Fibroblast of lung (primary cell): Measurements from ENCODE around the gene FGF18. TPM values are rescaled to one million over a fixed set of nuclear protein-coding genes. Genes with fewer than 3 reads are reported as not detected.

Experiments
- DNase-seq, 2 donors: peaks; one replicate each; pipeline versions ENCODE4 v3.0.0 to v3.0.0-alpha.2; 2010; ENCODE audit warnings: low read depth in 2 of 2
- H2AFZ ChIP-seq: 2 replicates; pipeline ENCODE4 v1.5.1; 2012; ENCODE audit warnings: low read length, control low read depth, inconsistent platforms
- H3K27ac ChIP-seq: 2 replicates; pipeline ENCODE4 v1.5.1; 2011; ENCODE audit warnings: low read length, control low read depth; ENCODE audit not compliant: insufficient read depth
- H3K27me3 ChIP-seq: 2 replicates; pipeline ENCODE4 v1.5.1; 2011; ENCODE audit warnings: mild to moderate bottlenecking, low read length; ENCODE audit not compliant: control insufficient read depth, insufficient read depth
- H3K36me3 ChIP-seq: 2 replicates; pipeline ENCODE4 v1.5.1; 2011; ENCODE audit warnings: low read length; ENCODE audit not compliant: control insufficient read depth, insufficient read depth
- H3K4me1 ChIP-seq: 2 replicates; pipeline ENCODE4 v1.5.1; 2011; ENCODE audit warnings: low read length; ENCODE audit not compliant: control insufficient read depth, insufficient read depth; ENCODE audit errors: extremely low read depth
- H3K4me2 ChIP-seq: 2 replicates; pipeline ENCODE4 v1.5.1; 2011; ENCODE audit warnings: low read length, control low read depth; ENCODE audit not compliant: insufficient read depth; ENCODE audit errors: extremely low read depth
- H3K4me3 ChIP-seq, 4 experiments: fragments of 200-600 bp in 1 of 4; sonication (generic) in 1 of 4; replicated peaks in 1 of 4; 2 replicates each; pipeline ENCODE4 v1.5.1; 2011 to 2016; ENCODE audit warnings: low read length in 4 of 4, low read depth in 3 of 4, mild to moderate bottlenecking in 3 of 4, control low read depth in 2 of 4, inconsistent platforms in 1 of 4, mixed read lengths in 1 of 4; ENCODE audit not compliant: insufficient read depth in 1 of 4; ENCODE audit errors: control extremely low read depth in 1 of 4
- H3K79me2 ChIP-seq: 2 replicates; pipeline ENCODE4 v1.5.1; 2012; ENCODE audit warnings: mild to moderate bottlenecking, low read length, inconsistent platforms; ENCODE audit not compliant: control insufficient read depth, insufficient read depth
- H3K9ac ChIP-seq: 2 replicates; pipeline ENCODE4 v1.5.1; 2011; ENCODE audit warnings: mild to moderate bottlenecking, low read length, control low read depth; ENCODE audit not compliant: insufficient read depth
- H3K9me3 ChIP-seq: 2 replicates; pipeline ENCODE4 v1.5.1; 2012; ENCODE audit warnings: low read depth, low read length; ENCODE audit not compliant: control insufficient read depth, insufficient read depth
- H4K20me1 ChIP-seq: 2 replicates; pipeline ENCODE4 v1.5.1; 2011; ENCODE audit warnings: low read length; ENCODE audit not compliant: control insufficient read depth, insufficient read depth; ENCODE audit errors: extremely low read depth
- CTCF ChIP-seq, 2 donors: IDR thresholded peaks in 1 of 2; conservative IDR thresholded peaks in 1 of 2; 1 replicate in 1 of 2; 2 replicates in 1 of 2; pipeline ENCODE4 v1.5.1; 2011 to 2012; ENCODE audit warnings: low read length in 2 of 2, control low read depth in 1 of 2, inconsistent platforms in 1 of 2, low read depth in 1 of 2, mild to moderate bottlenecking in 1 of 2
- EZH2 ChIP-seq: IDR thresholded peaks from 2 replicates; pipeline ENCODE4 v1.5.1; 2012; ENCODE audit warnings: low read length, control low read depth, mild to moderate bottlenecking; ENCODE audit errors: missing control alignments
- polyA plus RNA-seq, 2 donors: library from polyadenylated mRNA; depleted of rRNA in 1 of 2; stranded (reverse) in 1 of 2; unstranded in 1 of 2; fragments of >200 nt; gene quantifications; 2 replicates each; pipeline ENCODE4 v1.2.1, GENCODE V29; 2011 to 2012; ENCODE audit warnings: missing spikeins in 1 of 2
- total RNA-seq: library from RNA; depleted of rRNA; stranded (reverse); fragments of >200 nt; gene quantifications from 2 replicates; pipeline ENCODE4 v1.2.1, GENCODE V29; 2014

The FGF18 gene
- total and polyA plus RNA-seq, 2 donors (not counting 1 experiment from before 2014, with no cell fraction given), result 0.33 to 19.3 TPM

- H3K79me2 ChIP-seq, result no peaks in the 10 kb centered on the region
Measured at GRCh38 chr5:171485668-171486067, 66.2 kb downstream of the FGF18 start.

DNA sequence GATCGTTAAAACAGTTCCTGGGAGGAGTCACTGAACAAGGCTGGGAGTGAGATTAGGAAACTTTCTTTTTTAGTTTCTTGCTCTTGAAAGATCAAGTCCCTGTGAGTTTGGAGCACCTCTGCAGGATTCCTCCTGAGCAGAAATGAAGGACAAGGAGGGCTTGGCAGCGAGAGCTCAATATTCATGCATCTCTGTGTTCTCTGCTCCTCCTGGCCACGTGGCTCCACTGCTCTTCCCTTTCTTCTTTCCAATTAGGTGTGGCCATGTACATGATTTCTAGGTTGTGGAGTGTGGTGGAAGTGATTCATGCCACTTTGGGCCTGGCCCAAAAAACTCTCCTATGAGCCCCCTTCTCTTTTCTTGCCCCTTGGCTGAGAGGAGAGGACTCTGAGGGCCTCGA is 67.2 kb downstream of the FGF18 start:
- Histone ChIP-seq H2AFZ (no peak overlapping the region), H3K4me1 (peaks cover 2% of the 10 kb centered on the region), H3K27ac (no peak overlapping the region), H3K79me2 (no peaks in the 10 kb centered on the region), H3K9me3 (no peaks in the 10 kb centered on the region), H3K9ac (no peak overlapping the region), H3K4me3 (no peak overlapping the region), H4K20me1 (no peaks in the 10 kb centered on the region), H3K4me2 (no peak overlapping the region), H3K36me3 (no peaks in the 10 kb centered on the region), H3K27me3 (no peaks in the 10 kb centered on the region)
- TF ChIP-seq CTCF (conservative IDR thresholded peaks at IDR 0.05 in 1 of 2, IDR thresholded peaks at IDR 0.05 in 1 of 2; ENCODE audit: low read depth in 1 of 2, low read length in 2 of 2), result no peak
- TF ChIP-seq EZH2, result no peak
- no peak for DNase-seq

More at GRCh38 chr5:171485668-171486067, 66.2 kb downstream of the FGF18 start:
- Histone ChIP-seq H3K4me3 (no peak overlapping the region), H4K20me1 (no peaks in the 10 kb centered on the region), H3K27me3 (no peaks in the 10 kb centered on the region), H3K9me3 (no peaks in the 10 kb centered on the region), H2AFZ (no peak overlapping the region), H3K27ac (no peak overlapping the region), H3K4me1 (peaks cover 2% of the 10 kb centered on the region), H3K9ac (no peak overlapping the region), H3K36me3 (no peaks in the 10 kb centered on the region), H3K4me2 (no peak overlapping the region)
- DNase-seq, result no peak
- no peak for TF ChIP-seq CTCF (conservative IDR thresholded peaks at IDR 0.05 in 1 of 2, IDR thresholded peaks at IDR 0.05 in 1 of 2; ENCODE audit: low read depth in 1 of 2, low read length in 2 of 2)
- TF ChIP-seq EZH2, result no peak

GRCh38 chr5:171488876-171489275 is 69.4 kb downstream of the FGF18 start:
- Histone ChIP-seq H3K9ac (no peak overlapping the region), H3K4me1 (peaks cover 1% of the 10 kb centered on the region), H2AFZ (no peak overlapping the region), H3K27me3 (no peaks in the 10 kb centered on the region), H3K27ac (no peak overlapping the region), H3K4me2 (no peak overlapping the region), H3K36me3 (no peaks in the 10 kb centered on the region), H3K4me3 (no peak overlapping the region), H4K20me1 (no peaks in the 10 kb centered on the region), H3K79me2 (no peaks in the 10 kb centered on the region), H3K9me3 (no peaks in the 10 kb centered on the region)
- no peak for DNase-seq
- no peak for TF ChIP-seq EZH2
- TF ChIP-seq CTCF (conservative IDR thresholded peaks at IDR 0.05 in 1 of 2, IDR thresholded peaks at IDR 0.05 in 1 of 2; ENCODE audit: low read depth in 1 of 2, low read length in 2 of 2), result no peak
